Pancreas (tissue), 10 donors: ENCODE measurements around the gene SLC1A3. TPM values are rescaled to one million over a fixed set of nuclear protein-coding genes. Genes with fewer than 3 reads are reported as not detected.

Source experiments
- ATAC-seq, 4 donors: fragments of 200-7000 bp; cut with Tn5 transposase; one replicate each; pipeline versions ENCODE4 v1.8.0 to v1.9.1; 2020; ENCODE audit warnings: mild to moderate bottlenecking in 4 of 4, moderate library complexity in 4 of 4
- DNase-seq, 6 donors: peaks; one replicate each; pipeline ENCODE4 v3.0.0-alpha.2; 2020
- FAIRE-seq: peaks from 2 replicates; lab custom pipeline; 2012; peaks lifted over from hg19 to GRCh38; lab: Jason Lieb, UNC
- H3K27ac ChIP-seq, 4 donors: fragments of 200-600 bp; sonication (generic); 1 replicate in 3 of 4; 2 replicates in 1 of 4; pipeline versions ENCODE4 v1.5.0 to v1.8.0; 2020
- H3K27me3 ChIP-seq, 4 donors: fragments of 200-600 bp; one replicate each; pipeline ENCODE4 v1.8.0; 2021
- H3K36me3 ChIP-seq, 3 donors: fragments of 200-600 bp; sonication (generic) in 1 of 3; one replicate each; pipeline versions ENCODE4 v1.5.0 to v1.8.0; 2020 to 2021
- H3K4me1 ChIP-seq, 3 donors: fragments of 200-600 bp; one replicate each; pipeline ENCODE4 v1.8.0; 2021
- H3K4me3 ChIP-seq, 4 donors: fragments of 200-600 bp; sonication (generic) in 2 of 4; one replicate each; pipeline versions ENCODE4 v1.5.0 to v1.8.0; 2020 to 2021
- H3K9me3 ChIP-seq, 4 donors: fragments of 200-600 bp; one replicate each; pipeline ENCODE4 v1.8.0; 2021
- CTCF ChIP-seq, 4 donors: fragments of 200-600 bp; sonication (generic) in 3 of 4; IDR thresholded peaks; one replicate each; pipeline versions ENCODE4 v1.5.0 to v1.8.0; 2021; ENCODE audit warnings: antibody characterized with exemption in 4 of 4
- WGBS, 2 donors: extraction: QIAGEN DNeasy Blood & Tissue Kit; methylation state at CpG; one replicate each; pipeline ENCODE4 v1.1.7; 2013; 5-methylcytosine and 5-hydroxymethylcytosine counted together
- intact Hi-C, 3 donors: fragments of 100-400 bp; cut with DNase I; formaldehyde crosslinking; loops; one replicate each; pipeline versions ENCODE4 v1.11.1 to v1.14.2; 2022
- polyA plus RNA-seq, 2 donors: library from polyadenylated mRNA; stranded (reverse); fragments of 200-250 nt; gene quantifications; one replicate each; pipeline ENCODE4 v1.2.3, GENCODE V29; 2013
- total RNA-seq, 6 donors: library from RNA; stranded (reverse); fragmentation: NEBNext Ultra II Directional in 4 of 6; extraction: Animal tissue kit (Norgen Biotek cat#: 25700) in 4 of 6; gene quantifications; one replicate each; pipeline versions ENCODE4 v1.2.1 to v1.2.4, GENCODE V29; 2021 to 2023
- donor health status: healthy with polysubstance abuse.
- donor health status: DM: no; HTN: no; CAD: no; lungs with moderate emphysema.
- donor health status: DM: no; HTN: no; CAD: no.
- donor health status: control.
- donor health status: control.
- donor health status: Bipolar disorder and iron deficiency.
- donor health status: DM: yes; HTN: yes; CAD: no.
- donor health status: DM: no; HTN: no; CAD: no.
- donor health status: DM: no; HTN: no; CAD: no.
- donor health status: DM: yes; HTN: yes; CAD: no.

SLC1A3 gene
- total and polyA plus RNA-seq, 8 donors: 0.87 to 21.0 (median 1.7) TPM

DNA sequence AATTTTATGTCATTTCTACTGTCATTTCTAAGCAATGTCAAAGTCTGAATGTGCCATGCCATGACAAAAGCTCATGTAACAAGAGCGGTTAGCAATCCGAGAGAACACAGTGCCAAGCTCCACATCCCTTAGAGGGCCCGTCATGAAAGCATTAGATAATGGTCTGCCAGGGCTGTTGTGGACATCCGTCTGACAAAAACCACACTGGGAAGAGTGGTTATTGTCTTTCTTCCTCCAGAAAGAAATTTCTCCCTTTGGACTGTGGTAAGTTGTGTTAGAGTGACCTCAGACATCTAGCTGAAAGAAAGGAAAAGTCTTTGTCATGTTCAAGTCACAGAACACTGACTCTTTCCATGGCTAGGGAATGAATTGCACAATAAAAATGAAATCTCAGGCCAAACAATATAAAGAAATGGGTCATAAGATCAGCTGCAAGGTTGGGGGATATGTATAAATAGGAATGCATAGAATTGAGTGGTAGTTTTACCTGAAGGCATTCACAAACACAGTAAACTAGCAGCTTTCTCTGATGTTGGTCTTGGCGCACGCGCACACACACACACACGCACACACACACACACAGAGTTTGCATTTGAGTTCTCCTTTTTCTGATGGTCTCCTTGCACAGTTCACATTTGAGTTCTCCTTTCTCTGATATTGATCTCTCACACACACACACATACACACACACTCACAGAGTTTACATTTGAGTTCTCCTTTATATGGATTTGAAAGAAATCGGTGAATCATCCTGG lies 5.3 kb downstream of the SLC1A3 start:
- FAIRE-seq: no peak
- H3K36me3 ChIP-seq: no peaks in the 10 kb centered on the region
- H3K4me1 ChIP-seq: peaks cover 0 to 5% (median 0%) of the 10 kb centered on the region in 3 donors
- WGBS, 2 donors: 85 to 90% methylated on average over 9 of the region's 9 CpGs
- intact Hi-C loops: no loop called here
- no peak for ATAC-seq
- no peaks in the 10 kb centered on the region for H3K27me3 ChIP-seq
- no peaks in the 10 kb centered on the region for H3K9me3 ChIP-seq
- DNase-seq: no peak
- TF ChIP-seq CTCF (IDR thresholded peaks at IDR 0.05): no peak
- H3K4me3 ChIP-seq: no peak overlapping the region
- no peak overlapping the region for H3K27ac ChIP-seq

- DNase-seq: no peak
- WGBS, 2 donors: 41 to 51% methylated on average over 8 of the region's 8 CpGs
- H3K27me3 ChIP-seq: no peaks in the 10 kb centered on the region
- ATAC-seq: peak in 2 of 4 donors; percentile 32 to 46
- intact Hi-C loops: no loop called here
- no peak for TF ChIP-seq CTCF (IDR thresholded peaks at IDR 0.05)
- no peak for FAIRE-seq
- no peaks in the 10 kb centered on the region for H3K4me1 ChIP-seq
- H3K4me3 ChIP-seq: no peak overlapping the region
- H3K36me3 ChIP-seq: no peaks in the 10 kb centered on the region
- no peak overlapping the region for H3K27ac ChIP-seq
- H3K9me3 ChIP-seq: no peaks in the 10 kb centered on the region
Measured at GRCh38 chr5:36613241-36613640, 6.8 kb downstream of the SLC1A3 start.

DNA sequence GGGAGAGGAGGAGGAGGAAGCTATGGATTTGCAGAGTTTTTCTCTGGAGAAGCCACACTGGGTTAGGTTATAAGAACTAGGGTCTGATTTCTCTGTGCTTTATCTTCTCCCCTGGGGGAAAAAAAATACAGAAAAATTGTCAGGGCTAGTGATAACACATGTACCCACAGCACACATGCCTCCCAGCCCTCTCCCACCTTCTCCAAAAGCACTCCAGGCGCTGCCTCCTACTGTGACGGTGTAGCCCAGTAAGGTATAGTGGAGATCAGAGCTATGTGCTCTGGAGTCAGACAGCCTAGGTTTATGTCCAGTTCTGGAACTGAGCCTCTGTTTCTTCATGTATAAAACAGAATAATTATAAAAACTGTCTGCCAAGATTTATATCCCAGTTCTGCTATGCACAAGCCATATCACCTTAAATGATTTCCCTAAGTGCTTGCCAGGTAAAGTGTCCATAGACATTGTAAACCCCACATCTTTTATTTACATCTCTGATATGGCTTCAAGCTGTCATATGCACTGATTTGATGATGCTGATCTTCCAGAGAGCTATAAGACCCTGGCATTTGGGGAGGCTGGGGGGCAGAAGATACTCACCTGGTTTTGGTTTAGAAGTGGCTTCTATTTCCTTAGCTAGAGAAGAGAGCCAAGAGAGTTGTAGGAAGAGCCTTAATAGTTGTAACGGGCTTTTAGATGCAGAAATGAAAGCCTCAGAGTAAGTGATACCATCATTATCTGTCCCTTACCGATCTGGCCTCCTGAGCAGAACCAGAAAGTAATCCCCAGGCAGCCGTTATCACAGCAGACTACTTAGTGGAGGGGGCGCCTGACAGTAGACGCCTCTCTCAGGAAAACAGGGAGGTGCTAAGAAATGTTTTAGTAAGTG lies 7.6 kb downstream of the SLC1A3 start:
- H3K36me3 ChIP-seq: no peaks in the 10 kb centered on the region
- intact Hi-C loops: no loop called here
- DNase-seq (no peak), ATAC-seq (no peak), FAIRE-seq (no peak)
- no peak overlapping the region for H3K27ac ChIP-seq
- TF ChIP-seq CTCF (IDR thresholded peaks at IDR 0.05): no peak
- WGBS, 2 donors: 74 to 80% methylated on average over 7 of the region's 7 CpGs
- H3K4me3 ChIP-seq: no peak overlapping the region
- H3K27me3 ChIP-seq: no peaks in the 10 kb centered on the region
- H3K4me1 ChIP-seq: no peaks in the 10 kb centered on the region
- no peaks in the 10 kb centered on the region for H3K9me3 ChIP-seq

DNA sequence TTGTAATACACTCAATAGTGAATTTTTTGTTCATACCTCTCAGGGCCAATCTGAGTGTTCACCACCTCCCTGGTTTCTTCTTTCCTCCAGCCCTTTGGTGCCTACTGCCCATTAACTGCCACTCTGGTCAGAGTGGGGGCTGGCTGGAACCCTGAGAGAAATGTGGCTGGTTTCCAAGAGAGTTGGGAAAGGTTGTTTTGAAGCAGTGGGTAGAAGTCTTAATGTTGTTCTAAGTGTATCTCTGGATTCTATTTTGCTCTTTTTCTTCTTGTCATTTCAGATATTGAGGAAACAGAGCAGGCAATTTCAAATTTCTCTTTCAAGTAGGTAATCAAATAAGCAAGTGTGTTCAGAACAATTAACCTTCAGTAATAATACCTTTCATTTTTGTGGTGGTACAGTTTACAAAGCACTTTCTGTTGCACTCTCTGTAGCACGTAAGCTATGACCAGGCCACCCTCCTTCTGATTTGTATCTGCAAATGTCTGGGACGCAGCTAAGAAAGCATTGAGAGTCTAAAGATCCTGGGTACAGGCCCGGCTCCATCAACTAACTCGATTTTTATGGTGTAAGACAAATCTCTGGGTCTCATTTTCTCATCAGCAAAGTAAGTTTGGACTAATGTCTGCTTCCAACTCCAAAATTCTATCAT lies 8.4 kb downstream of the SLC1A3 start:
- FAIRE-seq (no peak), DNase-seq (no peak), ATAC-seq (no peak)
- Histone ChIP-seq H3K27ac (no peak overlapping the region), H3K4me3 (no peak overlapping the region), H3K4me1 (no peaks in the 10 kb centered on the region), H3K9me3 (no peaks in the 10 kb centered on the region), H3K36me3 (no peaks in the 10 kb centered on the region), H3K27me3 (no peaks in the 10 kb centered on the region)
- TF ChIP-seq CTCF (IDR thresholded peaks at IDR 0.05): no peak
- intact Hi-C loops: no loop called here
- WGBS, 2 donors: 73 to 81% methylated on average over 4 of the region's 4 CpGs
